GM23248 (cell line): Measurements from ENCODE around the gene ADRA2C. TPM values are rescaled to one million over a fixed set of nuclear protein-coding genes. Genes with fewer than 3 reads are reported as not detected.

Experiments
- DNase-seq: peaks from one replicate; pipeline ENCODE4 v3.0.0-alpha.2; 2015
- H2AFZ ChIP-seq: fragments of 200-600 bp; sonication (generic); 2 replicates; pipeline ENCODE4 v1.6.1; 2016; ENCODE audit warnings: antibody characterized with exemption
- H3F3A ChIP-seq: fragments of 200-600 bp; sonication (generic); 2 replicates; pipeline ENCODE4 v1.6.1; 2016; ENCODE audit warnings: mild to moderate bottlenecking, antibody characterized with exemption, mixed run types; ENCODE audit not compliant: insufficient read depth
- H3K27ac ChIP-seq: fragments of 200-600 bp; sonication (generic); 2 replicates; pipeline ENCODE4 v1.5.1; 2016; ENCODE audit warnings: mild to moderate bottlenecking
- H3K27me3 ChIP-seq: fragments of 200-600 bp; sonication (generic); replicated peaks from 2 replicates; pipeline ENCODE4 v1.6.1; 2016; ENCODE audit warnings: mild to moderate bottlenecking; ENCODE audit not compliant: insufficient read depth
- H3K36me3 ChIP-seq: fragments of 200-600 bp; sonication (generic); 2 replicates; pipeline ENCODE4 v1.6.1; 2016; ENCODE audit warnings: low read depth, mild to moderate bottlenecking
- H3K4me1 ChIP-seq: fragments of 200-600 bp; sonication (generic); 2 replicates; pipeline ENCODE4 v1.6.1; 2016; ENCODE audit warnings: mild to moderate bottlenecking; ENCODE audit not compliant: insufficient read depth
- H3K4me2 ChIP-seq: fragments of 200-600 bp; sonication (generic); one replicate; pipeline ENCODE4 v1.6.1; 2016; ENCODE audit warnings: mild to moderate bottlenecking; ENCODE audit not compliant: unreplicated experiment
- H3K4me3 ChIP-seq: fragments of 200-600 bp; sonication (generic); 2 replicates; pipeline ENCODE4 v1.5.1; 2016; ENCODE audit warnings: mild to moderate bottlenecking
- H3K79me2 ChIP-seq: fragments of 200-600 bp; sonication (generic); 2 replicates; pipeline ENCODE4 v1.6.1; 2016; ENCODE audit warnings: mild to moderate bottlenecking; ENCODE audit not compliant: insufficient read depth
- H3K9ac ChIP-seq: fragments of 200-600 bp; sonication (generic); 2 replicates; pipeline ENCODE4 v1.6.1; 2016; ENCODE audit warnings: mild to moderate bottlenecking
- H3K9me2 ChIP-seq: fragments of 200-600 bp; sonication (generic); 2 replicates; pipeline ENCODE4 v1.6.1; 2016; ENCODE audit warnings: mixed run types, mild to moderate bottlenecking, moderate library complexity; ENCODE audit not compliant: insufficient read depth
- H3K9me3 ChIP-seq: fragments of 200-600 bp; sonication (generic); one replicate; pipeline ENCODE4 v1.6.1; 2017; ENCODE audit warnings: low read depth
- H4K20me1 ChIP-seq: fragments of 200-600 bp; sonication (generic); 2 replicates; pipeline ENCODE4 v1.6.0; 2016; ENCODE audit not compliant: insufficient read depth
- EZH2 ChIP-seq: fragments of 200-600 bp; sonication (generic); IDR thresholded peaks from 2 replicates; pipeline ENCODE4 v1.6.1; 2018; ENCODE audit warnings: antibody characterized with exemption, mild to moderate bottlenecking; ENCODE audit not compliant: insufficient read depth, poor library complexity, severe bottlenecking
- EZH2phosphoT487 ChIP-seq: fragments of 200-600 bp; sonication (generic); IDR thresholded peaks from 2 replicates; pipeline ENCODE4 v1.6.1; 2018; ENCODE audit warnings: antibody characterized with exemption, moderate library complexity, mild to moderate bottlenecking, low read depth; ENCODE audit not compliant: insufficient read depth
- WGBS, 2 experiments: methylation state at CpG; one replicate each; pipeline ENCODE4 v1.1.6; 2015 to 2017; ENCODE audit warnings: low lambda C conversion rate in 2 of 2, low coverage in 1 of 2; ENCODE audit errors: missing lambda C conversion rate in 2 of 2; 5-methylcytosine and 5-hydroxymethylcytosine counted together
- in situ Hi-C: fragments of 300-500 bp; cut with MboI; formaldehyde crosslinking; loops from 2 replicates; pipeline ENCODE4 v1.15.0; 2020
- polyA plus RNA-seq: library from polyadenylated mRNA; unstranded; fragments of >200 nt; fragmentation: Nextera tagmentation; extraction: Ambion mirVana; gene quantifications from 2 replicates; pipeline ENCODE4 v1.2.1, GENCODE V29; 2016
- total RNA-seq: library from RNA; depleted of rRNA; stranded (reverse); fragments of >200 nt; shearing (Covaris generic); gene quantifications from 2 replicates; pipeline ENCODE4 v1.2.3, GENCODE V29; 2014

Gene ADRA2C
- total and polyA plus RNA-seq, 2 experiments from 2014 or later, result 0.14 to 2.2 TPM

GRCh38 chr4:3771164-3771809 is 5.1 kb downstream of the ADRA2C start:
- Histone ChIP-seq H3K79me2 (no peaks in the 10 kb centered on the region), H2AFZ (no peak overlapping the region), H3K4me1 (no peaks in the 10 kb centered on the region), H3K4me3 (no peak overlapping the region), H3K27ac (no peak overlapping the region), H3K9me2 (no peaks in the 10 kb centered on the region), H3K27me3 (peaks cover 64% of the 10 kb centered on the region), H4K20me1 (no peaks in the 10 kb centered on the region), H3K36me3 (no peaks in the 10 kb centered on the region), H3K4me2 (no peak overlapping the region), H3K9me3 (no peaks in the 10 kb centered on the region), H3K9ac (no peak overlapping the region), H3F3A (no peaks in the 10 kb centered on the region)
- 35 to 44% methylated on average over 20 of the region's 20 CpGs for WGBS, 2 experiments
- DNase-seq, result no peak
- in situ Hi-C loops, result no loop called here
- TF ChIP-seq EZH2, result no peak
- no peak for TF ChIP-seq EZH2phosphoT487

DNA sequence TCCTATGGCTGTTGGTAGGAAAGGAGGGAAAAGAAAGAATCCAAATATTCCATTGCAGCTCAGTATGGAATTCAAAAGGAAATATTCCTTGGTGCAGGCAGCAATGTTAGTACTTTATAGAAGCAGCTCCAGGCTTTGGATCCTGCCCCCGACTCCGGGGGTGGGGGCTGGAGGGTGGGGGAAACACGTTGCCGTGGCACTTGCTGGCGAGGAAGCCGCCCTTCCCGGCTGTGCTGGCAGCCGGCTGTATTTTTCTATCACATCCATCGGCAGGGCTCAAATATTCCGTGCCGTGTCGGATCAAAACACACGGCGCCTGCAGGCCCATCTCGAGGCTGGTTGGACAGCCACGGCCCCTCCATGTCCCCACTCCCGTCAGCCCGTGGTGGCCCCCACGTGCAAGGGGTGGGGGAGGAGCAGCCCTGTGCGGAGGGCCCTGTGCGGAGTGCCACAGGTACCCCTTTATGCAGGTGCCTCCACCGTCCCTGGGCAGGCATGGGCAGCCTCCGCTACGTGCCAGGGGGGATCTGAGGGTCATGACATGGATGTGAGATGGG is 5.8 kb downstream of the ADRA2C start:
- TF ChIP-seq EZH2phosphoT487, result no peak
- no peak for TF ChIP-seq EZH2
- H4K20me1 ChIP-seq, result no peaks in the 10 kb centered on the region
- in situ Hi-C loops, result no loop called here
- no peak overlapping the region for H3K4me2 ChIP-seq
- no peak overlapping the region for H3K9ac ChIP-seq
- no peaks in the 10 kb centered on the region for H3K79me2 ChIP-seq
- no peaks in the 10 kb centered on the region for H3K9me3 ChIP-seq
- no peaks in the 10 kb centered on the region for H3F3A ChIP-seq
- H2AFZ ChIP-seq, result no peak overlapping the region
- no peaks in the 10 kb centered on the region for H3K36me3 ChIP-seq
- H3K4me3 ChIP-seq, result no peak overlapping the region
- 19 to 28% methylated on average over 18 to 24 of the region's 24 CpGs for WGBS, 2 experiments
- H3K4me1 ChIP-seq, result no peaks in the 10 kb centered on the region
- H3K27ac ChIP-seq, result no peak overlapping the region
- H3K9me2 ChIP-seq, result no peaks in the 10 kb centered on the region
- H3K27me3 ChIP-seq, result peaks cover 61% of the 10 kb centered on the region
- DNase-seq, result no peak

- Histone ChIP-seq H3K4me3 (no peak overlapping the region), H3K9me2 (no peaks in the 10 kb centered on the region), H3F3A (no peaks in the 10 kb centered on the region), H2AFZ (no peak overlapping the region), H3K4me2 (no peak overlapping the region), H3K27ac (no peak overlapping the region), H4K20me1 (no peaks in the 10 kb centered on the region), H3K4me1 (no peaks in the 10 kb centered on the region), H3K9me3 (no peaks in the 10 kb centered on the region), H3K36me3 (no peaks in the 10 kb centered on the region), H3K9ac (no peak overlapping the region), H3K27me3 (peaks cover 59% of the 10 kb centered on the region), H3K79me2 (no peaks in the 10 kb centered on the region)
- no peak for DNase-seq
- 31 to 38% methylated on average over 8 of the region's 8 CpGs for WGBS, 2 experiments
- TF ChIP-seq EZH2phosphoT487, result no peak
- TF ChIP-seq EZH2, result no peak
- in situ Hi-C loops, result no loop called here
Measured at GRCh38 chr4:3772632-3773031, 6.4 kb downstream of the ADRA2C start.

DNA sequence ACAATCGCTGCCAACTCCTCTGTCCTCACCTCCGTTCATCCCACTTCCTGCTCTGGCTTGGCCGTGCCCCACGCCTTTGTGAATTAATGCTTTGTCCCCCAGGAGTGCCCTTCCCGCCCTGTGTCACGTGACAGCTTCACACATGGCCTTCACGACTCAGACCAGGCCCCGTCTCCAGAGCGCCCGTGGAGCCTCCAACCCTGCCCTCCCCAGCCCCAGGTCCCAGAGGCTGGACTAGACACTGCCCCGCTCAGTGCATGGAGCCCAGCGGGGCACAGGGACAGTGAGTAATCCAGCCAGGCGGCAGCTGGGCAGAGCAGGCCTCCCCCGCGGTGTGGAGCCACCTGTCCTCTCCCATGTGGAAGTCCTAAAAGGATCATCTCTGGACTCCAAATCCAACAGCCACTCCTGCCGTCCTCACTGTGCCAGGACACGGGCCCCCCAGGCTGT is 7.4 kb downstream of the ADRA2C start:
- H3K9ac ChIP-seq, result no peak overlapping the region
- H3K4me3 ChIP-seq, result no peak overlapping the region
- no peaks in the 10 kb centered on the region for H4K20me1 ChIP-seq
- no peaks in the 10 kb centered on the region for H3F3A ChIP-seq
- H3K9me2 ChIP-seq, result no peaks in the 10 kb centered on the region
- H3K27me3 ChIP-seq, result peaks cover 50% of the 10 kb centered on the region
- in situ Hi-C loops, result no loop called here
- H3K9me3 ChIP-seq, result no peaks in the 10 kb centered on the region
- H2AFZ ChIP-seq, result no peak overlapping the region
- no peak overlapping the region for H3K4me2 ChIP-seq
- TF ChIP-seq EZH2phosphoT487 (no peak), EZH2 (no peak)
- no peaks in the 10 kb centered on the region for H3K36me3 ChIP-seq
- no peaks in the 10 kb centered on the region for H3K79me2 ChIP-seq
- WGBS, 2 experiments, result 82 to 91% methylated on average over 17 of the region's 17 CpGs
- H3K4me1 ChIP-seq, result no peaks in the 10 kb centered on the region
- H3K27ac ChIP-seq, result no peak overlapping the region
- DNase-seq, result no peak
